Activated CD4-positive, alpha-beta T cell treated with anti-CD3 and anti-CD28 coated beads, Interleukin-2, Interleukin-4, amounts not matched to agents 100 ng/mL and 50 ng/mL, durations not matched to agents 16 hours and 8 hours (primary cell): ENCODE data around the gene PARVA.

Experiments
- DNase-seq: peaks from one replicate; pipeline ENCODE4 v3.0.0-alpha.2; 2020; ENCODE audit warnings: low spot score

PARVA gene

DNA sequence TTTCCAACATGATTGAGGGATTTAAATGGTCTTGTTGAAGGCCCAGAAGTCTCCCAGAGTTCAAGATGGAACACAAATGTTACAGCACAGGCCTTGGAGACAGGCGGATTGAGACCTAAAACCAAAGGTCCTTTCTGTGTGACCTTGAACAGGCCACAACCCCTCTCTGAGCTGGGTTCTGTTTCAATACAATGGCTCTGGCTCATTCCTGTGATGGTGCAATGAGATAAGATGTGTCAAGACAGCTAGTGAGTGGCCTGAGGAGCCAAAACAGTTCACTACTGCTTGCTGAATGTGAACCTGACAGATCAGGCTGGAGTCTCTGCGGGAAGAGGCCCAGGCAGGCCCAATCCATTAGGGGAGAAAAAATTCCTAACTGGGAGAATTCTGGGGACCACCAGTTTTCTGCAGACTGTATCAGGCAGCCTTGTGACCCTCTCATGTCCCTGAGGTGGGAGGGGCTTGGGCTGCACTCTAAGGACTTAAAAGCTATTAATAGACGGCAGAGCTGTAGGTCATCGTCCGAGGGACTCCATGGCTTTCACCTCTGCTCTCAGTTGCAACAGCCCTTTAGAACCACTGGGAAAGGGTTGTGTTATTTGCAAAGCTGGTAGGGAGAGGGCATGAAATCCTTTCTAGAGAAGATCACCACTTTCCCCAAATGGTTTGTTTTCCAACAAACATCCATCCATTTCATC, 170.7 kb downstream of the PARVA start:
- DNase-seq = no peak

GRCh38 chr11:12552692-12553091, 175.3 kb downstream of the PARVA start:
- DNase-seq = no peak

DNA sequence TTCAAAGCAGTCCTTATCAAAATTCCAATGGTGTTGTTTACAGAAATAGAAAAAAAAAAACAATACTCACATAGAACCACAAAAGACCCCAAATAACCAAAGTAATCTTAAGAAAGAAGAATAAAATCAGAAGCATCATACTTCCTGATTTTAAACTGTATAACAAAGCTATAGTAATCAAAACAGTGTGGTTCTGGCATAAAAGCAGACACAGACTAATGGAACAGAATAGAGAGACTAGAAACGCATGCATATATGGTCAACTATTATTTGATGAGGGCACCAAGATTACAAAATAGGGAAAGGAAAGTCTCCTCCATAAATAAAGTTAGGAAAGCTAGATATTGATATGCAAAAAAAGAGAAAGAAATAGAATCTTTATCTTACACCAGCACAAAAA, 176.8 kb downstream of the PARVA start:
- no peak for DNase-seq

DNA sequence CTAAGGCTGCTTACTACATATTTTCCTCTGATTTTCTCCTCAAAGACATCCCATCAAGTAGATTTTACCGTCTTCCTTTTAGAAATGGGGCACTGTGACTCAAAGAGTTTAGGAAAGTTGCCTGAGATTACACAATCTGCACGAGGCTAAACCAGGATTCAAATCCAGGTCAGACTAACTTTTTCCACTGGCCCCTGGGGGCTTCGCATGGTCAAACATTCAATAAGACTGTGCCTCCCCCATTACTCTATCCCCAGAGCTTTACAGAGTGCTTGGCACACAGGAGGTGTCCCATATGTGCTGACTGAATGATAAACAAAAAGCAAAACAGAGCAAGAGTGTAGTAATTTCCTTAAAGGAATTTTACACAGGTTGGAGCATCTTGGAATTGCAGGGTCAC, 178.8 kb downstream of the PARVA start:
- DNase-seq = no peak

GRCh38 chr11:12556788-12557384, 179.5 kb downstream of the PARVA start:
- no peak for DNase-seq

DNA sequence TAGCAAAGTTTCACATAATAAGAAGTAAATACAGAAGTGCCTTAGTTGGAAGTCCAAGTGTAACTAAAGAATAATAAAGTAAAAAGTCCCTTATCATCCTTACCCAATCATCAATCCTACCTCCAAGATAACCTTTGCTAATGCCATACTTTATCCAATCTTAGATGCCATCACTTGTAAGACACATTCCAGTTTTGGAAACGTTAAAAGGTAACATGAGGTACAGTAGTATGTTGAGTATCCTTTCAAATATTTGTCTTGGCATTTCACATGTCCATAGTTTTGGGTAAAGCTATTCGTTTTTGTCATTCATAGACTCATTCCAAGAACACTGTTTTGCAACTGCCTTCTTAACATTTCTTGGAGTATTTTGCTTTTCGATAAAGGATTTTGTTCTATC, 181.6 kb downstream of the PARVA start:
- DNase-seq = no peak

DNA sequence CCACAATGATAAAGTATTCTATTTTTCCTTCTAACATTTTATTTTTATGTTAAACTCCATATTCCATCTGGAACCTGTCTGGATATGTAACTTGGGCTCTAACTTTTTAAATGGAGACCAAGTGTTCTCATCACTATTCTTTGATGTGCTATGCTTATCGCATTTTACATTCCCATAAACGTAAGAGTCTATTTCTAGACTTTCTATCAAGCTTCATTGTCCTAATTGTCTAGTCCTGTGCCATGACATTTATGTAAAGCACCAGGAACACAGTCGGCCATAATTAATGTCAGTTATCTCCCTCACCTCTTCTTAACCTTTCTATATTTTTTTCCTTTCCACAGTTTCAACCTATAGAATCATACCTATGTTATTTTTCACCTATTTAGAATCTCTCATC, 183.0 kb downstream of the PARVA start:
- no peak for DNase-seq

- no peak for DNase-seq
Measured at GRCh38 chr11:12560861-12561260, 183.5 kb downstream of the PARVA start.

DNA sequence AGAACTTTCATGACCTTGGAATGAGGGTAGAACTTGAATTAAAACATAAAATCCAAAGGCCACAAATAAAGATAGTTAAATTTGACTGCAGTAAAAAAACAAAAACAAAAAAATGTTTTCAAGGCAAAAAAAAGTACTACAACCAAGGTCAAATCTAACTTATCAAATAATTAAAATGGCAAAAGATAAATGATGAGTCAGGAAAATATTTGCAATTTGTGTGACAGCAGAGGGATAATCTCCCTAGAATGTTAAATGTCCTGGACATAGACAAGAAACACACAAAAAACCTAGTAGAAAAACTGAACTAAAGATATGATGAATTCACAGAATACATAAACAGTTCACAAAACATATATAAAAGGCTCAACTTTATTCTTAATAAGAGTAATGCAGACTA, 186.6 kb downstream of the PARVA start:
- no peak for DNase-seq

- no peak for DNase-seq
Measured at GRCh38 chr11:12565406-12565805, 188.0 kb downstream of the PARVA start.

- DNase-seq = no peak
Measured at GRCh38 chr11:12567746-12568460, 190.5 kb downstream of the PARVA start.

- DNase-seq = no peak
Measured at GRCh38 chr11:12569499-12570425, 192.4 kb downstream of the PARVA start.

DNA sequence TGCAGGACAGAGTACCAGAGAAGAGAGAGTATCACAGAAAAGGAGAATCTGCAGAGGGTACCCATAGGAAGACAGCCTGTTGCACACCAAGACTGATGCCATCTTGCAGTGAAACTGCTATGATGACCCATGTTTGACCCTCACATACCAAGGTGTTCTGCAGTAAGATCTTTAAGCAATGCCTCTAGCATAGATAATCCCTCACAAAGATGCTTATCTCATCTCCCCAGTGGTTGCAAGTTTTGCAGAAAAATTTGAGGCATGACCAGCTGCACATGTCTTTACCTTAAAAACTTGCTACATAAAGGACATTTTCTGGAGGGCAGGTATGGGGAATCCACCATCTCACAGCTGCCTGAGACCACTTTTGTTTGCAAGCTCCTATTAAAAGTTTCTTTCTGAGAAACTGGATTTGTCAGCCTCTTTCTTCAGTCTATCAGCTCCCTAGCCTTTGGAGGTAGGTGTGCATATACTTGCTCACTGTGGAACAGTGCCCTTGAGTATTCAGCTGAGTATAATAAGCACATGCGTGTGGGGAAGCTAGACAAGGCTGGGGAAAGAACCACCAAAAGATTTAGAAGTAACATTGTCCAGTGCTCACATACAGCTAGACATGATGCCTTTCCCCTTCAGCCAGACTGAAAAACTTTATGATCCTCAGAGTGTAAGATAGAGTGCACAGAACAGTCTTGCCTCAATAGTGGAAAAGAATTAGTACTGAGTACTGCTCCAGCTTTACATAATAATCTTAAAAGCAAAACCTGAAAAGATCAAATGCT, 196.5 kb downstream of the PARVA start:
- DNase-seq = no peak

DNA sequence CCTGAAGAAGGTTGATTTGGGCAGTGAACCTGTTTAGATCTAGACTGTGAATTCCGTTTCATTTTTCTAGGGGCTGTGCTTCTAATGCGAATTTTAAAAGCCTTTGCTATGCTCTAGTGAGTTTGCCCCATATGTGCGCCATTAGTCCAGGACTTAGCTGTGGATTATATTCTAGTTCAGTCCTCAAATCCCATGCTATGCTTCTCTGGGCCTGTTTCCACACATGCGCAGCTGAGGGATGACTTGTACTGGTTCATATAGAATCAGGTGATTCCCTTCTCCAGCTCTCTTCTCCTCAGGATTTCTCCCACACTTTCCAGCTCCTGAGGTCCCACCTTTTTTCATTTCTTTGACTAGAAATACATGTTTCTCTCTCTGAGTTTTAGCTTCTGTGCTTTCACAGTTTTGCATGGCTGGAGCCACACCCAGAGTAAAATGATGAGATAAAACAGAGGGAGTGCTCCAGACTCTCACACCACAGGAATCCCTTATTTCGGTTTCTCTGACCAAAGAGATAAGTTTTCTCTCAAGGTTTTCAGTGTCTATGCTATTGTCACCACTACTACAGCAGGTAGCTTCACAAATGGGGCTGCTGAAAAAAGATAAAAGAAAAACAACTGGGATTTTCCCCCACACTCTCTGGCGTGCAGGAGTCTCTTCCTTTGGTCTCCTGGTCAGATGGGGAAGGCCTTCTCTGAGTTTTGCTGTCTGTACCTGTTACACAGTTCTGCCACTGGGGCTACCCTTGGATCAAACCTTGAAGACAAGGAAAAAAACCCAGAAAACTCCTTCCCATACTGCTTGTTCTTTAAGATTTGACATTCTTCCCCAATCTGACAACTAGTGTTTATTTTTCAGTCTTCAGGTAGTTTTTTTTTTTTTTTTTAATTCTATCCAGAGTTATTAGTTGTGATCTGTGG, 200.6 kb downstream of the PARVA start:
- no peak for DNase-seq

DNA sequence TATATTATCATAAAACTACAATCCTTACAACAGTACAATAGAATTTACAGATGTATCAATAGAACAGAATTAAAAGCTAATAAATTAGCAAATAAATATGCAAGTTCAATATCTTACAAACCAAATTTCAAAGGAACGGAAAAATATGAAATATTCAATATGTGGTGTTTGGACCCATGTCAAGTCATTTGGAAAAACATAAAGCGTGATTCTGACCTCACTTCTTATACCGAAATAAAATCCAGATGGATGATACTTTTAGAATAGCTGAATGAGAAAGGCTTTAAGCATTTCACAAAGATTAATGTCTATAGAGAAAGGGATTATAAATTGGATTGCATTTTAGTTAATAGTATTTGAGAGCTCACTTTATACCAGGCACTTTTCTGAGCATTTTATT, 204.0 kb downstream of the PARVA start:
- DNase-seq = no peak

DNA sequence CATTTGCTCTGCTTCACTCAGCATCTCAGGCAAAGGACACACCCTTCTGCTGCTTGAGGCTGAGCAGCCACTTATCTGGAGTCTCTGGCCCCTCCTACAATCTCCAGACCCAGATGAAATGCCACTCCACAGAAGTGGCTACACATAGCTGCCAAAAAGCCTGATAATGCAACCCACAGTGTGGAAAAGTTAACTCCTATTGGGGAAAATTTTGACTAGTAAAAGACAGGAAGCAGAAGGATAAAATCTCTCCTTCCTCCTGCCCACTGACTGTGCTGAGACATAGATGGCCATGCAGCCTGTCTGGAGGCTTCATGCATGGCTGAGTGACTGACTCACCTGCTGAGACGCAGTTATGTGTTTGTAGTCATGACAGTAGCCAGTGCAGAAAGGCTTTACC, 204.6 kb downstream of the PARVA start:
- DNase-seq = no peak
